ENCODE results near the gene MT1H. TPM values are rescaled to one million over a fixed set of nuclear protein-coding genes. Genes with fewer than 3 reads are reported as not detected.
A peak's percentile ranks its signal among the peaks of the same experiment; 100 is the strongest.

The MT1H gene
- total and polyA plus RNA-seq, 2 experiments from 2014 or later: not detected

DNA sequence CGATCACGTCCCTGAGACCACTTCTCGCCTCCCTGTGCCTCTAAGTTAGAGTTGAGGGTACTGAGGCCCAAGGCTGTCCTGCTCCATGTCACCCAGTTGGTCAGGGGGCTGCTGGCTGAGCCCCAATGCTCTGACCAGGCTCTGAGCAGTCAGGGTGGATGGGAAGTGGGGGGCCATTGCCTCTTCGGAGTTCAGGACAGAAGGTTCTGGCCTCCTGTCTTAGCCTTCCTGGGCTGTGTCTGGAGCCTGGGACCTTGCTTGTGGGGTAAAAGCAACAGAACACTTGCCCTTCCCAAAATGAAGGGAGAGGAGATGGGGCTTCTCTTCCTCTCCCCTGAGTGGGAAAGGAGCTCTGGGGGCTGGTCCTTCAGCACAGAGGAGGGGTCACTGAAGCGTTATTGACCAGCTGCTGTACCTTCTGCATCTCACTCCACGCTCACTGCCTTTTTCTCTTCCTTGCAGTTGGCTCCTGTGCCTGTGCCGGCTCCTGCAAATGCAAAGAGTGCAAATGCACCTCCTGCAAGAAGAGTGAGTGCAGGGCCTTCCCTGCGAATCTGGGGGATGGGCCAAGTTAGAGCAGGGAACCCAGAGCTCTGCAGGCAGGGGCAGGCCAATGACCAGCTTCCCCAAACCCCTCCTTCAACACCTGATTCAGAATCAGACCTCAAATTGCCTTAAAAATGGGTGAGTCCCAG is 13.2 kb downstream of the MT1H start:
- in situ Hi-C loops (cut with MboI): no loop called here
- peak overlapping the region; percentile 76 for H3K9ac ChIP-seq
- H3K4me2 ChIP-seq (ENCODE audit: unreplicated experiment): peak overlapping the region; percentile 80
- no peaks in the 10 kb centered on the region for H3K79me2 ChIP-seq (ENCODE audit: insufficient read depth)
- H3K4me1 ChIP-seq (ENCODE audit: insufficient read depth): peaks cover 14% of the 10 kb centered on the region; the same call in 1 of the 2 replicates
- no peaks in the 10 kb centered on the region for H3K36me3 ChIP-seq (ENCODE audit: low read depth)
- 0 out of 2 replicates have a peak overlapping the region, but pooled peaks have one; percentile 4 for H3K27ac ChIP-seq
- H3F3A ChIP-seq (ENCODE audit: insufficient read depth): no peaks in the 10 kb centered on the region; the same call in 1 of the 2 replicates
- H3K4me3 ChIP-seq: peak overlapping the region; percentile 79
- H3K27me3 ChIP-seq (replicated peaks; ENCODE audit: insufficient read depth): no peaks in the 10 kb centered on the region
- 6 to 9% methylated on average over 8 of the region's 8 CpGs for WGBS, 2 experiments (ENCODE audit: low coverage in 1 of 2, low lambda C conversion rate in 2 of 2, missing lambda C conversion rate in 2 of 2)
- H3K9me2 ChIP-seq (ENCODE audit: insufficient read depth): no peaks in the 10 kb centered on the region
- H3K9me3 ChIP-seq (ENCODE audit: low read depth): no peaks in the 10 kb centered on the region
- H4K20me1 ChIP-seq (ENCODE audit: insufficient read depth): no peaks in the 10 kb centered on the region
- DNase-seq: peak; percentile 28
- TF ChIP-seq EZH2 (IDR thresholded peaks at IDR 0.05; ENCODE audit: insufficient read depth, poor library complexity, severe bottlenecking) (no peak), EZH2phosphoT487 (IDR thresholded peaks at IDR 0.05; ENCODE audit: insufficient read depth, low read depth) (no peak)
- H2AFZ ChIP-seq: peak overlapping the region; percentile 78

- no peak overlapping the region for H2AFZ ChIP-seq
- WGBS, 2 experiments (ENCODE audit: low coverage in 1 of 2, low lambda C conversion rate in 2 of 2, missing lambda C conversion rate in 2 of 2): 58% methylated on average over 5 of the region's 5 CpGs
- TF ChIP-seq EZH2phosphoT487 (IDR thresholded peaks at IDR 0.05; ENCODE audit: insufficient read depth, low read depth) (no peak), EZH2 (IDR thresholded peaks at IDR 0.05; ENCODE audit: insufficient read depth, poor library complexity, severe bottlenecking) (no peak)
- no peaks in the 10 kb centered on the region for H3K36me3 ChIP-seq (ENCODE audit: low read depth)
- DNase-seq: no peak
- H3K9me2 ChIP-seq (ENCODE audit: insufficient read depth): no peaks in the 10 kb centered on the region
- no peak overlapping the region for H3K27ac ChIP-seq
- in situ Hi-C loops (cut with MboI): no loop called here
- no peaks in the 10 kb centered on the region for H3K27me3 ChIP-seq (replicated peaks; ENCODE audit: insufficient read depth)
- no peaks in the 10 kb centered on the region for H3K79me2 ChIP-seq (ENCODE audit: insufficient read depth)
- H4K20me1 ChIP-seq (ENCODE audit: insufficient read depth): no peaks in the 10 kb centered on the region
- H3F3A ChIP-seq (ENCODE audit: insufficient read depth): no peaks in the 10 kb centered on the region; the same call in 1 of the 2 replicates
- H3K4me1 ChIP-seq (ENCODE audit: insufficient read depth): peaks cover 14% of the 10 kb centered on the region; the same call in 1 of the 2 replicates
- H3K4me3 ChIP-seq: peak overlapping the region; percentile 79
- H3K9ac ChIP-seq: peak overlapping the region; percentile 76; the same call in 1 of the 2 replicates
- no peaks in the 10 kb centered on the region for H3K9me3 ChIP-seq (ENCODE audit: low read depth)
- H3K4me2 ChIP-seq (ENCODE audit: unreplicated experiment): peak overlapping the region; percentile 80
Measured at GRCh38 chr16:56683424-56684172, 14.0 kb downstream of the MT1H start.

- Histone ChIP-seq H3F3A (ENCODE audit: insufficient read depth) (no peaks in the 10 kb centered on the region; the same call in 1 of the 2 replicates), H3K9ac (no peak overlapping the region), H3K79me2 (ENCODE audit: insufficient read depth) (no peaks in the 10 kb centered on the region), H3K4me1 (ENCODE audit: insufficient read depth) (peaks cover 15% of the 10 kb centered on the region; the same call in 1 of the 2 replicates), H3K9me3 (ENCODE audit: low read depth) (no peaks in the 10 kb centered on the region), H2AFZ (no peak overlapping the region), H4K20me1 (ENCODE audit: insufficient read depth) (no peaks in the 10 kb centered on the region), H3K9me2 (ENCODE audit: insufficient read depth) (no peaks in the 10 kb centered on the region), H3K27me3 (replicated peaks; ENCODE audit: insufficient read depth) (no peaks in the 10 kb centered on the region), H3K36me3 (ENCODE audit: low read depth) (no peaks in the 10 kb centered on the region), H3K27ac (no peak overlapping the region), H3K4me2 (ENCODE audit: unreplicated experiment) (no peak overlapping the region), H3K4me3 (no peak overlapping the region)
- 29 to 52% methylated on average over 4 of the region's 4 CpGs for WGBS, 2 experiments (ENCODE audit: low coverage in 1 of 2, low lambda C conversion rate in 2 of 2, missing lambda C conversion rate in 2 of 2)
- DNase-seq: no peak
- in situ Hi-C loops (cut with MboI): no loop called here
- TF ChIP-seq EZH2phosphoT487 (IDR thresholded peaks at IDR 0.05; ENCODE audit: insufficient read depth, low read depth) (no peak), EZH2 (IDR thresholded peaks at IDR 0.05; ENCODE audit: insufficient read depth, poor library complexity, severe bottlenecking) (no peak)
Measured at GRCh38 chr16:56684256-56684925, 14.8 kb downstream of the MT1H start.

DNA sequence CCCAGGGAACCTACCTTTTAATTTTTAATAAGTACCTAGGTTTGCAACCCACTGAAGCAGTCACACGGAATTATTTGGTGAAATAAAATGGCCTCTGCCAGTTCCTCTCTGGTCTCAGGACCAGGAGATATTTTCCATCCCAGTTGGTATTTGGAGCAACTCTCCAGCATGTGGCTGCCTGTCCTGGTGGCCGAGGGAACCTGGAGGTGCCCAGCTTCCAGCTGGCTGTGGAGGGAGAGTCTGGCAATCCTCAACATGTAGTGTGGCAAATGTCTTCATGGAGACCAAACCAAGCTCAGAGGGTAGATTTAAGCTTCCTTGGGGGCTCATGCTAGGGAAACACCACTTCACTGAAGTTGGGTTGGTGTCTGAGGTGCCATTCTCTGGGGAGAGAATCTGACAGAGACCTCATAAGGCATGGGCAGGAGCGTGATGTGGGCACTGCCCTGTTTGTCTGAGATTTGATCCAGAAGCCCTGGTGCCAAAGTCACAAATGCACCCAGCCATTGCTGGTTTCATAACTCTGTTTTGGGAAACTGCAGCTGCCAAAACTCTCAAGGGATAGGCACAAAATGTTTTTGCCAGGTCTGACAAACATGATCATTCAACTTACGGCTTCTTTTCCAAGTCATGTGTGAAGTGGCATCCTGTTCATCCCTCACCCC is 15.4 kb downstream of the MT1H start:
- in situ Hi-C loops (cut with MboI): no loop called here
- H2AFZ ChIP-seq: no peak overlapping the region
- peaks cover 17% of the 10 kb centered on the region; the same call in 1 of the 2 replicates for H3K4me1 ChIP-seq (ENCODE audit: insufficient read depth)
- H3K4me2 ChIP-seq (ENCODE audit: unreplicated experiment): no peak overlapping the region
- no peak overlapping the region for H3K9ac ChIP-seq
- no peaks in the 10 kb centered on the region for H3K27me3 ChIP-seq (replicated peaks; ENCODE audit: insufficient read depth)
- H4K20me1 ChIP-seq (ENCODE audit: insufficient read depth): no peaks in the 10 kb centered on the region
- no peak overlapping the region for H3K4me3 ChIP-seq
- WGBS, 2 experiments (ENCODE audit: low coverage in 1 of 2, low lambda C conversion rate in 2 of 2, missing lambda C conversion rate in 2 of 2): 58 to 60% methylated on average over 4 of the region's 4 CpGs
- H3K27ac ChIP-seq: no peak overlapping the region
- no peaks in the 10 kb centered on the region for H3K9me2 ChIP-seq (ENCODE audit: insufficient read depth)
- H3K79me2 ChIP-seq (ENCODE audit: insufficient read depth): no peaks in the 10 kb centered on the region
- no peaks in the 10 kb centered on the region; the same call in 1 of the 2 replicates for H3F3A ChIP-seq (ENCODE audit: insufficient read depth)
- no peak for DNase-seq
- H3K9me3 ChIP-seq (ENCODE audit: low read depth): no peaks in the 10 kb centered on the region
- H3K36me3 ChIP-seq (ENCODE audit: low read depth): no peaks in the 10 kb centered on the region
- TF ChIP-seq EZH2phosphoT487 (IDR thresholded peaks at IDR 0.05; ENCODE audit: insufficient read depth, low read depth) (no peak), EZH2 (IDR thresholded peaks at IDR 0.05; ENCODE audit: insufficient read depth, poor library complexity, severe bottlenecking) (no peak)
